Choroid plexus epithelial cell (primary cell): ENCODE measurements around the gene FPGS.

Source experiments
- DNase-seq: peaks from one replicate; pipeline ENCODE4 v3.0.0-alpha.2; 2010; ENCODE audit warnings: low read depth
- H3K4me3 ChIP-seq: 2 replicates; pipeline ENCODE4 v1.5.1; 2011; ENCODE audit warnings: low read depth, mild to moderate bottlenecking, control low read depth, low read length, moderate library complexity
- CTCF ChIP-seq: conservative IDR thresholded peaks from 2 replicates; pipeline ENCODE4 v1.5.1; 2011; ENCODE audit warnings: low read depth, mild to moderate bottlenecking, control low read depth, inconsistent platforms, low read length, moderate library complexity

Gene FPGS

GRCh38 chr9:127822108-127822507, 19.4 kb downstream of the FPGS start:
- TF ChIP-seq CTCF, result no peak
- no peak for DNase-seq

GRCh38 chr9:127825319-127826051, 22.8 kb downstream of the FPGS start:
- H3K4me3 ChIP-seq, result no peak overlapping the region
- no peak for DNase-seq
- TF ChIP-seq CTCF, result peak; percentile 36

More at GRCh38 chr9:127822108-127822507, 19.4 kb downstream of the FPGS start:
- H3K4me3 ChIP-seq, result no peak overlapping the region

- TF ChIP-seq CTCF, result no peak
- no peak overlapping the region for H3K4me3 ChIP-seq
- no peak for DNase-seq
These were observed 23.7 kb downstream of the FPGS start for GRCh38 chr9:127826253-127826913.

GRCh38 chr9:127828262-127829031, 25.8 kb downstream of the FPGS start:
- no peak for TF ChIP-seq CTCF
- peak; percentile 70 for DNase-seq
- H3K4me3 ChIP-seq, result peak overlapping the region; percentile 43

- no peak for DNase-seq
- no peak for TF ChIP-seq CTCF
- H3K4me3 ChIP-seq, result no peak overlapping the region
These were observed 26.7 kb downstream of the FPGS start for GRCh38 chr9:127829205-127829906.

GRCh38 chr9:127832248-127832647, 29.6 kb downstream of the FPGS start:
- no peak for DNase-seq
- TF ChIP-seq CTCF, result no peak

More at GRCh38 chr9:127832248-127832647, 29.6 kb downstream of the FPGS start:
- H3K4me3 ChIP-seq, result no peak overlapping the region
